Measurements from ENCODE around the gene TANGO2.

TANGO2 gene

DNA sequence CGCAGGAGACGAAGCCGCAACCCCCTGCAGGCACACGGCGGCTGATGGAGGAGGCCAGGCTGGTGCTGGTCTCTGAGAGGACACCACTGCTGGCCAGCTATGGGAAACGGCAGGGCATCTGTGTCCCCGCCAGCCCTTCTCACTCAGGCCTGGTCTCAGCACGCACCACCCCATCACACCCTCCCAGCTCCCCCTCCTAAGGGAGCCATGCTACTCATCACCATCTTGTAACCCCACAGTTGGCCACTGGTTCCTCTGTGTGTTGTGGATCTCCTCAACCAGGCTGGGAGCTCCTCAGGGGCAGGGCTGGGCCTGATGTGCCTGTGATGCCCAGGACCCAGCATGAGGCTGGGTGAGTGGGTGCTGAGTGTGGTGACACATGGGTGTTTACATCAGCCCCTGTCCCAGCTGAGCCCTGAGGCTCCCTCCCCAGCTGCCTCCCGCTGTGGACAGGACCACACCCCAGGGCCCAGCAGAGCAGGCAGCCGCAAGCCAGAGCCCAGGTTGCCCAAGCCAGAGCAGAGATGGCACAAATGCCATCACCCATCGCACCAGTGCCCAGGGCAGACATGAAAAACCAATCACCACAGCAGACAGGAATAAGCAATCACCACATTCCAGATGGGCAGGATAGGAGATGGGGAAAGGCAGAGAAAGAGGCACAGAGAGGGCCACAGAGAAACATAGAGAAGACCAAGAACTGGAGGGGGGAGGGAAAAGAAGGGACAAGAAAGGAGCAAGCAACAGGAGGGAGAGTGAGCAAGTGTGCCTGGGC, 12.5 kb upstream of the TANGO2 start:
- H3K36me3 ChIP-seq = peaks cover 3% of the 10 kb centered on the region; the same call in 1 of the 2 replicates
- no peak for DNase-seq
- H3K27me3 ChIP-seq (ENCODE audit: insufficient read depth, low read depth, severe bottlenecking) = no peaks in the 10 kb centered on the region
- peaks cover 7% of the 10 kb centered on the region for H3K9me3 ChIP-seq (ENCODE audit: severe bottlenecking)
- TF ChIP-seq, protein P1, sequence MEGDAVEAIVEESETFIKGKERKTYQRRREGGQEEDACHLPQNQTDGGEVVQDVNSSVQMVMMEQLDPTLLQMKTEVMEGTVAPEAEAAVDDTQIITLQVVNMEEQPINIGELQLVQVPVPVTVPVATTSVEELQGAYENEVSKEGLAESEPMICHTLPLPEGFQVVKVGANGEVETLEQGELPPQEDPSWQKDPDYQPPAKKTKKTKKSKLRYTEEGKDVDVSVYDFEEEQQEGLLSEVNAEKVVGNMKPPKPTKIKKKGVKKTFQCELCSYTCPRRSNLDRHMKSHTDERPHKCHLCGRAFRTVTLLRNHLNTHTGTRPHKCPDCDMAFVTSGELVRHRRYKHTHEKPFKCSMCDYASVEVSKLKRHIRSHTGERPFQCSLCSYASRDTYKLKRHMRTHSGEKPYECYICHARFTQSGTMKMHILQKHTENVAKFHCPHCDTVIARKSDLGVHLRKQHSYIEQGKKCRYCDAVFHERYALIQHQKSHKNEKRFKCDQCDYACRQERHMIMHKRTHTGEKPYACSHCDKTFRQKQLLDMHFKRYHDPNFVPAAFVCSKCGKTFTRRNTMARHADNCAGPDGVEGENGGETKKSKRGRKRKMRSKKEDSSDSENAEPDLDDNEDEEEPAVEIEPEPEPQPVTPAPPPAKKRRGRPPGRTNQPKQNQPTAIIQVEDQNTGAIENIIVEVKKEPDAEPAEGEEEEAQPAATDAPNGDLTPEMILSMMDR (IDR thresholded peaks at IDR 0.05; ENCODE audit: low read depth, low read length) = no peak
- H3K27ac ChIP-seq = no peak overlapping the region
- H3K4me3 ChIP-seq (ENCODE audit: low read depth, low read length) = no peak overlapping the region

DNA sequence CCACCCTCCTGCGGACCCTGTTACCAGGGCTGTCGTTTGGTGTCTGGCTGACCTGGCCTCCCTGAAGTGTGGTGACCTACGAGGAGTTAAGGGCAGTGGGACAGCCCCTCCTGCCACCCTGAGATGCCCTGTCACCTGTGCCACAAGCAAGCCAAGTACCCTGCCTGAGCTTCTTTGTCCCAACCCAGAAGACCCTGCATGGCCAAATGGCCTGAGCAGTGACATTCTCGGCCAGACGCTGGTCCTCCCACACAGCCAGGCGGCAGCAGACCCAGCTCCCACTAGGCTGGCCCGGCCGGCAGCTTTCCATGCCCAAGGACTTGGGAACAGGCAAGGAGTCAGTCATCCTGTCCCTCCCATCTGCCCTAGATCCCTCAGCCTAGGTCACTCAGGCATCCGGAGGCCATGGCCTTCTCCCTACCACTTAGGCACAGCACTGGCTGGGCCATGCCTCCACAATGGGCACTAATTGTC, 11.9 kb upstream of the TANGO2 start:
- TF ChIP-seq, protein P1 (IDR thresholded peaks at IDR 0.05; ENCODE audit: low read depth, low read length) = no peak
- DNase-seq = no peak

DNA sequence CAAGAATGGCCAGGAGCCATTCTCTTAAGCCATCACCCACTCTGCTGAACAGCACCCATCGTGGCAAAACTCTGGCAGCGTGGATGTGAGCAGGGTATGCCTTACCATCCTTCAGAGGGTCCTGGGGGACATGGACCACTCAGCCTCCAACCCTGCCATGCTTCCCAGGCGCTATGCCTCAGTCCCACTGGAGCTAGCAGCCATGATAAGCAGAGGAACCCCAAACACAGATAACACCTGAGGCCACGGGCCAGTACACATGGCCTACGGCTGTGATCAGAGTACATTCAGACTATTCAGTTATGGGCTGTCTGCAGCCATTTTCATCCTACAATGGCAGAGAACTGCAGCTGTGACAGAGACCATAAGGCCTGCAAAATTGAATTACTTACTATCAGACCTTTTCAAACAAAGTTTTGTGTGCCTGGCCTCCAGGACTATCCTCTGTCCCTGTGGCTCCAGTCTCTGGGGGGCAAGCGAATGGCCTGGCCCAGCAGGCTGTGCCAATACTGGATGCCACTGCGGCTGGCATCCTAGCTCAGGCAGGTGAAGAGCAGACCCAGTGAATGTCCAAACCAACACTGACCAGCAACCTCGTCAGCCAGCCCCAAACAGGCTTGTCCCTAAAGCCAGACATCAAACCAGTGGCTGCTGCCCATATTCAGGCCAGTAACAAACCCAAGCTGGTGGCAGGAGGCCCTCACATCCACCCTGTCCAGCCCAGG, 11.2 kb upstream of the TANGO2 start:
- peaks cover 3% of the 10 kb centered on the region; the same call in 1 of the 2 replicates for H3K36me3 ChIP-seq
- TF ChIP-seq, protein P1 (IDR thresholded peaks at IDR 0.05; ENCODE audit: low read depth, low read length) = no peak
- DNase-seq = no peak
- no peak overlapping the region for H3K27ac ChIP-seq
- no peak overlapping the region for H3K4me3 ChIP-seq (ENCODE audit: low read depth, low read length)
- H3K9me3 ChIP-seq (ENCODE audit: severe bottlenecking) = peaks cover 2% of the 10 kb centered on the region
- H3K27me3 ChIP-seq (ENCODE audit: insufficient read depth, low read depth, severe bottlenecking) = no peaks in the 10 kb centered on the region

More for the DNA sequence above, 11.9 kb upstream of the TANGO2 start:
- no peaks in the 10 kb centered on the region for H3K27me3 ChIP-seq (ENCODE audit: insufficient read depth, low read depth, severe bottlenecking)
- no peak overlapping the region for H3K27ac ChIP-seq
- H3K4me3 ChIP-seq (ENCODE audit: low read depth, low read length) = no peak overlapping the region
- H3K36me3 ChIP-seq = peaks cover 3% of the 10 kb centered on the region; the same call in 1 of the 2 replicates
- peaks cover 7% of the 10 kb centered on the region for H3K9me3 ChIP-seq (ENCODE audit: severe bottlenecking)

DNA sequence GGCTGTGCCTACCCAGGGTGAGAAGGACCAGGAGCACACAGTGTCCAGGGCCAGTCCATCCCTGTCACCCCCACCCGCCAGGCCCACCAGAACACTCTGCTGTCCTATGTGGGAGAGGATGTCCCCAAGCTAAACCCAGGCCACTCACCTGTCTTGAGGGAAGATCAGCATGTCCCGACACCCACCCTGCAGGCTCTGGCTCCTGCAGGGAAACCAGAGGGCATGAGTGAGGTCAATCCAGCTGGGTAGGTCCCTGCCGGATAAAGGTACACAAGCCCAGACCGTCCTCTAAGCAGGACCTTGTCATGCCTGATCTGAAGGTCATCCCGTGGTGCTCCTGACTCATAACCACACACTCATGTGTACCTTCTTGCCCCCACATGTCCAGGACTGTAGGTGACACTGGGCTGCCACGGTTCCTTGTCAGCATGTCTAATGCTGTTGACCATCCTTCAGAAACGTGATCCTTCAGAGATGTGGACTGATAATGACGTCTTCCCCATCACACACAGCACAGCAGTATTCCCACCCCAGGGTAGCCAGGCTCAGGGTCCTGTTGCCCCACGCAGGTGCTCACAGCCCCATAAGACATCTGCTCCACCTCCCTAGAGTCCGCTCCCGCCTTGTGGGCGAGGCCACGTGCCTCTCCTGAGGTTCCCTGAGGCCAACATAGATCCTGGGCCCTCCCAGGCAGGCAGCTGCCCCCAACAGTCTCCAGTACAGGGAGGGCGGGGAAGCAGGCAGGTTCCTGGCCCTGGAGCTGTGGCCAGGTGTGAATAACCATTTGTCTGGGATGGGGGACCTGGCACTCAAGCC, 10.4 kb upstream of the TANGO2 start:
- TF ChIP-seq, protein P1 (IDR thresholded peaks at IDR 0.05; ENCODE audit: low read depth, low read length) = no peak
- Histone ChIP-seq H3K4me3 (ENCODE audit: low read depth, low read length) (no peak overlapping the region), H3K9me3 (ENCODE audit: severe bottlenecking) (no peaks in the 10 kb centered on the region), H3K36me3 (peaks cover 3% of the 10 kb centered on the region; the same call in 1 of the 2 replicates), H3K27me3 (ENCODE audit: insufficient read depth, low read depth, severe bottlenecking) (no peaks in the 10 kb centered on the region), H3K27ac (no peak overlapping the region)
- peak; percentile 48 for DNase-seq

DNA sequence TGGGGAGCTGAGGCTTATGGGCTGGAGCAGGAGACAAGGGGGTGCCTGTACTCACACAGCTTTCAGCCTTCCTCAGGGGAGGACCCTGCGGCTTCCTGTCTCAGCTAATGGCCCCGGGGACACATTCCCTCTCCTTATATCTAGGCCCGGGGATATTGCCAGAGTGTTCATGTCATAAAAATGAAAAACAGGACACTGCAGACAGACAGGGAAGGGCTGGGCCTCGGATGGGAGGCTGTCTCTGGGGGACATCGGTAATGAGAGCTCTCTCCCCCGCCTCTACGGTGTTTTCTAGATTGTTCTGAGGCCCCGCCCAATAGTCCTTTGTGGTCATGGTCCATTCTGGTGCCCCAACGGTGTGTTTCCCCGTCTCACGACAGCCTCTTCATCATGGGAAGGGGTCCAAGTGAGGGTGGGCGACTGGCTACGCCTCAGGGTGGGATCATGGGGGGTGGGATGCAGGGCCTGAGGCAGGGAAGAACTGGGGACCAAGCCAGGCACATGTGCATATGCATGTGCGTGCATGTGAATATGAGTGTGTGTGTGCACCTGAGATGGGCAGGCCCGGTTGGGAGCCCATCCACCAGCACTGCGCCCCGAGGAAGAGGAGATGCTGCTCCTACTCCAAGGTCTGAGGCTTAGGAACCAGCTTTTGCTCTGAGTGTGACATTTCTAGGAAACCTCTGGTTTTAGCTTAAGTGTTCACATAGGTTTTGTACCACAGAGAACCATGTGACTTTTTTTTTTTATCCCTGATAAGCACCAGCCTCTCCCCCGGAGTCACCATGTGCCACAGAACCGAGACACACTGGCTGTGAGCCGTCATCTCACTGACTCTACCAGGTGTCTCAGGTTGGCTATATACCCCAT, 9.6 kb upstream of the TANGO2 start:
- H3K4me3 ChIP-seq (ENCODE audit: low read depth, low read length) = no peak overlapping the region
- no peaks in the 10 kb centered on the region for H3K9me3 ChIP-seq (ENCODE audit: severe bottlenecking)
- no peaks in the 10 kb centered on the region for H3K27me3 ChIP-seq (ENCODE audit: insufficient read depth, low read depth, severe bottlenecking)
- peaks cover 3% of the 10 kb centered on the region; the same call in 1 of the 2 replicates for H3K36me3 ChIP-seq
- no peak for DNase-seq
- TF ChIP-seq, protein P1 (IDR thresholded peaks at IDR 0.05; ENCODE audit: low read depth, low read length) = no peak
- no peak overlapping the region for H3K27ac ChIP-seq
